Stimulated activated CD8-positive, alpha-beta memory T cell treated with anti-CD3 and anti-CD28 coated beads, Interleukin-15, amount 100 ng/mL, for 48 hours (primary cell): ENCODE results near the gene PXMP4.

ENCODE experiments used
- DNase-seq, 2 donors: peaks; one replicate each; pipeline ENCODE4 v3.0.0-alpha.2; 2020; ENCODE audit warnings: low read depth in 2 of 2

The PXMP4 gene

DNA sequence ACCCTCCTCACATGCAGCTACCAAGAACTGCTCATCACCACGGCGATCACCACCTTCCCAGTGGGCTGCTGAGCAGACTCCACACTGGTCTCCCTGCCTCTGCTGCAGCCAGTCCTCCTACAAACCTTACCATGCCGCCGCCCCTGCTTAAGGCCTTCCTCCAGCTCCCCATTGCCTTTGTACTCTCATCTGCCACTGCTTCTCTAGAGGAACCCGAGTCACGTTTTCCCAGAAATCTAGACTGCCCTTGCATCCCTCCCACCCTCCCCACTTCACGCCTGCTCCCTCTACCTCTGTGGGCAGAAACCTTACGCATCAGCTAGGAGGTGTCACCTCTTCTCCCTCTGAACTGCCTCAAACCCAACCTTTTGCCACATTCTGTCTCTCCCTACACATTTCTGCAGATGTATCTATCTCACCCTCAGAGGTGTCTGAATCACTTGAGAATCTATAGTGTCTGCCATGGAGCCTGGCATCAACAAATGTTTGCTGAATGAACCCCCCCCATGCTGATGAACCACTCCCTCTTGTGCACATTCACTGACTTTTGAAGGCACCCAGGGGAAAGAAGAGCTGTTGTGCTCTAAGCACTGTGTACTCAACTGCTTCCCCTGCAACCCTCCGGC, 38.3 kb downstream of the PXMP4 start:
- DNase-seq, result peak in 1 of 2 donors; percentile 32

GRCh38 chr20:33681288-33681687, 38.8 kb downstream of the PXMP4 start:
- no peak for DNase-seq

- DNase-seq, result no peak
Measured at GRCh38 chr20:33680686-33681085, 39.4 kb downstream of the PXMP4 start.

DNA sequence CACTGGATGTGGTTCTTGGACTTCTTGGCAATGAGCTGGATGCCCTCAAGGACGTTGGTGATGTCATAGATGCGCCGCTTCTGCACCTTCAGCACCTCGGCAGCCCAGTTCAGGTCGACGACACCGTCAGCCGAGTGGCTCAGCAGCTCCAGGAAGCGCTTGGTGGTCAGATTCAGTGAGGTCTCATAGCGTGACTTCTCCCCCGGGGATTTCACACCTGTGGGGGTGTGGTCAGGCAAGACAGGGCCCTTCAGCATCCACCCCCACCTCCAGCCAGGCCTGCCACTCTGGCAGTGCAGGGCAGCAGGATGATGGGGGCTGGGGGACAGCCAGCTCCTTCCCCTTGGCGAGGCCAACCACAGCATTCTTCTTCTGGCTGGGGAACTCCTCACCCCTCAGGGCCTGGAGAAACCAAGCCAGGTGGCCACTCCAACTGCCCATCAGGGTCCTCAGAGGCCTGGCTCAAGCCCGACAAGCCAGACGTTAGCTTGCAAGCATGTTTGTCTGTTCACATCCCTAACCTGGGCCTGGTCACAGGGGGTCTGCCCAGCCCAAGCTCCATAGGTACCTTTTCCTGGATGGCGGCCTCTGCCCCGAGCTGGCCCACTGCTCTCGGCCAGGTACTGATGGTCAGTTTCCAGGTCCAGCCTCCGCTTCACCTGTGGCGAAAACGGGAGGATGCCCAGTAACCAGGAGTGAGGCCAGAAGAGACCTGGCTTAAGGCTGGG, 40.2 kb downstream of the PXMP4 start:
- DNase-seq, result peak; percentile 51 to 53

GRCh38 chr20:33677991-33678702, 42.0 kb downstream of the PXMP4 start:
- DNase-seq, result no peak

DNA sequence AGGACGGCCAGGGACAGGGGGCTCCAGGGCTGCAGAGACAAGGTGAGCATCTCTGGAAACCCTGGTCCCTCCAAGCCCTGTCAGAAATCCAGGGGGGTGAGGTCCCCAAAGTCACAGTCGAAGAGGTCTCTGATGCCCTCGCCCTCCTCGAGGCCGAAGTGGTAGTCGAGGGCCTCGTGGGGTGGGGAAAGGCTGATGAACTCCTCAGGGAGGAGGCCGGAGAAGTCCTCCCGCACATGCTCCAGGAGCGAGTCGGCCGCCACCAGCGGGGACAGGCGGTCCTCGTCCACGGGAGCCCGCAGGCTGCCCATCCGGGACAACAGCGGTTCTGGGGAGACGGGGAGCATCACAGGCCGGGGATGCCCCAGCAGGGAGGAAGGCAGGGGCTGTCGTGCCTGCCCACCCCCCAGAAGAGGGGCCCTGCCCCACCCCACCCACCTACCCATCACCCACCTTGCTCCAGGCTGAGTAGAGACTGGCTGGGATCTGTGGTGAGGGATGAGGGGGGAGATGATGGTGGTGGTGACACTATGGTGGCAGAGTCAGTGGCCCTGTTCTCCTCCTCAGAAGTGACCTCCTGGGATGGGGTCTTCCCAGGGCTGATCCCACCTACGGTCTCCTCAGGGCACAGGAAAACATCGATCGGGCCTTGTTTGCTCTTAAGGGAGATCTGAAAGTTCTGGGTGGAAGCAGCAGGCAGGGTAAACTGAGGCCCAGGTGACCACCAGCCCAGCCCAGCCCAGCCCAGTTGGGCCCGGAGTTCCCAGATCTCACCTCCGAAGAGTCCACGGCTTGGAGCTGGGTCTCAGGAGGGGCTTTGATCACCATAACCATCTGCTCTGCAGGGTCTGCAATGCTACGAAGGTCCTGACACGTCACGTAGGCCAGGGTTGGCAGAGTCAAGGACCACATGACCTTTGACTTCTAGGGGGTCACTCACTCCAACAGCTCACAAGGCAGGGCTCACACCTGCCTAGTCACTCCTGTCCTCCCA, 43.2 kb downstream of the PXMP4 start:
- DNase-seq, result no peak

GRCh38 chr20:33676121-33676520, 44.0 kb downstream of the PXMP4 start:
- no peak for DNase-seq

GRCh38 chr20:33675136-33675959, 44.8 kb downstream of the PXMP4 start:
- DNase-seq, result no peak

- peak; percentile 64 to 67 for DNase-seq
Measured at GRCh38 chr20:33674294-33675135, 45.6 kb downstream of the PXMP4 start, which contains the start of gene NECAB3. TSS of gene NECAB3 (minus strand) at chr20:33674428. CDS start at chr20:33674352, 76 bp downstream.

DNA sequence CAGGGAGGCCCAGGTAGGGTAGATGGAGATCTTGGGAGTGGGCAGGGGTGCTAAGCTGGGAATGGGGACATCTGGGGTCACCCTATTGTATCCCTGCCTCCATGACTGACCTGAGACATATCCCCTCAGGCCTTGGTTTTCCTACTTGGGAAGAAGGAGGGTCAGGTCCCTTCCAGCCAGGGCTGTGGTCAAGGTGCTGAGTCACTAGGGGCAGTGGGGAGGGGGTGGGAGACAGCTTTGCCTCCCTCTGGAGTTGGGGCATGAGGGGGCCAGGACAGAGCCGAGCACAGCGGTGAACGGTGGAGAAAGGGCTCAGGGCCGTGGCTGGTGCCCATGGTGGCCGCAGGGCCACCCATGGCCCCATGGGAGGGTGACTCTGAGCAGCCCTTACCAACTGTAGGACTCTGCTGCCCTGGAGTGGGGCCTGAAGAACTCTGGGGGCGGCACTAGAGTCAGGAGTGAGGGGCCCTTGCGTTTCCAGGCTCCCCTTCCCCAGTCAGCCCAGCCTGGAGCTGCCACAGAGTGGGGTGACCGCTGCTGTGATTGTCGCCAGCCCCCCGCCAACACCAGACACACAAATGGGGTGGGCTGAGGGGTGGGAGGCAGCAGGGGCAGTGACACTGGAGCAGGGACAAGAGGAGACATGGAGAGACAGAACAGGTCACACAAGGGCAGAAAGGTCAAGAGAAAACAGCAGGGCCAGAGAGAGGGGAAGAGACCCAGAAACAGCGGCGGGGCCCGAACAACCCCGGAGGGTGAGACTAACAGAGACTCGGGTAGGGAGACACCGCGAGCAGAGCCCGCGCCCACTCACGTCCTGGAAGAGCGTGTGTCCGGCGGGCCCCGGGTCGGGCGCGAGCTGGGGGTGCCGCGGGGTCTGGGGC, 46.5 kb downstream of the PXMP4 start:
- DNase-seq, result no peak

DNA sequence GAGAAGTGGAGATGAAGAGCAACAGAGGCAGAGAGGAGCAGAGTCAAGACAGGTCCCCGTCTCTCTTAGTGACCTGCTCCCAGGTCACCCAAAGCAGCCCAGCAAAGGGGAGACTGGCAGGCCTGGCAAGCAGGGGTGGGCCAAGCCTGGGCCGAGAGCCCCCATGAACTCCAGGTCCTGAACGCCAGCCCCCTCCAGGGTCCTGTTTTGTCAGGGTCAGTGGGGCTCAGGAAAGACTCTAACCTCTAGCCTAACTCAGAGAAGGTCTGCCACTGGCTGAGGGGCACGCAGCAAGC, 47.0 kb downstream of the PXMP4 start:
- DNase-seq, result no peak

DNA sequence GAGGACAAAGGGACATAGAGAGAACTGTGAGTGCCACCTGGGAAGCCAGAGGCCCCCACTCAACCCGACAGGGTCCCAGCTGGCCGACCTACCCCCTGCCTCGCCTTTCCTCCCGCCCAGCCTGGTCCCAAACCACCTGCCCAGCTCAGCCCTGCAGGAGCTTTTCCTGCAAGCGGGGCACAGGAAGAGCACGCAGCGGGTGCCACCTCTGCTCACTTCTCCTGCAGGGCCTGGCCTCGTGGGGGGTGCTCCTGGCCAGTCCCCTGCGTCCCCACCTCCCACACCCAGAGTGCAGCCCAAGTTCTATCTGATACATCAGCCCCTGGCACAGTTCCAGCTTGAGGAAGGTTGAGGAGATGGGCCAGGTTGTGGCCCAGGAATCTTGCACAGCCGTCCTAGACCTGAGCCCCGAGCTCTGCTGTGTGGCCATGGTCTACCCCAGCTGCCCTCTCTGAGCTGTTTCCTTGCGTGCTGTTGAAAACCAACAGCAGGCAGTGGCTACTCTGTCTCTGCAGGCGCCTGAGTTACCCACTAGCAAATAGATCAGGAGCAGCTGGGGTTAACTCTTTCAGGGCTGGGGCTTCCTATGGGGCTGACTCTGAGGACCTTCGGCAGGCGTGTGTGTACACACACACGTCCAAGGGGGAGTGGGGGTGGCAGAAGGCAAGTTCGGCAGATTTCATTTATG, 47.5 kb downstream of the PXMP4 start:
- no peak for DNase-seq

- no peak for DNase-seq
Measured at GRCh38 chr20:33671573-33672288, 48.4 kb downstream of the PXMP4 start.

GRCh38 chr20:33670715-33671499, 49.2 kb downstream of the PXMP4 start:
- no peak for DNase-seq

GRCh38 chr20:33669873-33670640, 50.1 kb downstream of the PXMP4 start:
- no peak for DNase-seq

DNA sequence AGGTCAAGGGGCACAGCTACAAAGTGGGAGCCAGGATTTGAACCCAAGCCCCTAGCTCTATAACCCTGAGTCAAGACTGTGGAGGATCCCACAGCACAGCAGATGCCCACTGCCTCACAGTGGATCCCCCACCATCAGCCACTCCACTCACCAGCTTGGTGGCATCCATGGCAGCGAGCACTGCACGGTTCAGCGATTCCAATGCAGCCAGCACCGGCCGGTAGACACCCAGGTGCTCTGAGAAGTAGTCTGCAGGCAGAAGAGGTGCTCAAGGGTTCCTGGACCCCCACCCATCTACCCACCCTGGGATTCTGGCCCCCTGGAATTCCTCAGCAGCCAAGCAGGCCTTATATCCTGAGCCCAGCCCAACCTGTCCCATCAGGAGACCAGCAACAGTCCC, 50.9 kb downstream of the PXMP4 start:
- DNase-seq, result no peak
